Left lobe of liver (tissue), 2 donors: ENCODE results near the gene GRAMD2B. TPM values are rescaled to one million over a fixed set of nuclear protein-coding genes. Genes with fewer than 3 reads are reported as not detected.

Experiments used
- ATAC-seq: fragments of 200-7000 bp; cut with Tn5 transposase; one replicate; pipeline ENCODE4 v1.9.1; 2020; ENCODE audit warnings: mild to moderate bottlenecking, moderate library complexity
- DNase-seq: peaks from one replicate; pipeline ENCODE4 v3.0.0-alpha.2; 2020; ENCODE audit warnings: low spot score
- total RNA-seq: library from RNA; stranded (reverse); gene quantifications from one replicate; pipeline ENCODE4 v1.2.1, GENCODE V29; 2021
- donor health status: DM: no; HTN: no; CAD: no; lungs with moderate emphysema.
- donor health status: DM: no; HTN: yes; CAD: no.

Gene GRAMD2B
- total RNA-seq, 1 donor from 2014 or later: 18.7 TPM

DNA sequence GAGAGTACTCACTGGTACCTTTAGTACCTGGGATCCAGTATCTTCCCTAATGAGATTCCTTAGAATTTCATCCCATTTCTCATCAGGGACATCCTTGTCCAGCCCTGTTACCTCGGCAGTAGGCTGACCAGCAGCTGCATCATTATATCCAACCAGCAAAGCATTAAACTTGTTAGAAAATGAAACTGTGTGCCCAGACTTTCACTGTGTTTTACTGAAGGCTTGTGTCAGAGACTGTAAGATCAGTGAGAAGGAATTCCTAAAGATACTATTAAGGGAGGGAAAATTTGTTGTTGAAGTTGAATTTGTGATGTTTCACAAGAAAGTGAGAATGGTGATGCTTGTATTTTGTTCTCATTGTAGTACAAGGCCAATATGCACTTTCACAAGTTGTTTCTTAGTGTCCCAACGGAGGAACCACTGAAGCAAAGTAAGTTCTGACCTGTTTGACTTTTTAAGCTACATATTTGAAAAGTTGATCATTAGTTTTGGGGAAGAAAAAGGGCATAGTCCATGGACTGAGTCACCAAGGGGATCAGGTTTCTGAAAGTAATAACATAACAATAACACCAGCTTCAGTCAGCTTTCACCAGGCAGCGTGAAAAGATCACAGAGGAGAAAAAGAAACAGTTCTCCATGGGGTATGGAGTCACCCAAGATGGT is 48.8 kb downstream of the GRAMD2B start:
- ATAC-seq (no peak), DNase-seq (no peak)

DNA sequence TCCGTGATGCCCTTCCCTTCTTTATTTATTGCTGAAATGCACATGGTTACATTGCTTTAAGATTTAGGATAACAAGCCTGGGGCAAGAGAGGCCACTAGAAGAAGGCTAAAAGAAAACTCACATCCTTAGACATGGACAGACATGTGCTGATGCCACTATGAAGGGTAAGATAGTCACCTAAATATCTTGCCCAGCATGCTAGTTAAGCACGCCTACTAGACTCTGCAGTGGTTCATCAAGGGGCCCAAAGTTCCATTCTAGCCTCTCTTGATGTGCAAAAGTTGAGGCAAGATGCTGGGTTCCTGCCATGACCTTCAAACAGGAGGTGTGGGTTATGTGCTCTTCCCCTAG is 49.3 kb downstream of the GRAMD2B start:
- no peak for ATAC-seq
- DNase-seq: no peak

DNA sequence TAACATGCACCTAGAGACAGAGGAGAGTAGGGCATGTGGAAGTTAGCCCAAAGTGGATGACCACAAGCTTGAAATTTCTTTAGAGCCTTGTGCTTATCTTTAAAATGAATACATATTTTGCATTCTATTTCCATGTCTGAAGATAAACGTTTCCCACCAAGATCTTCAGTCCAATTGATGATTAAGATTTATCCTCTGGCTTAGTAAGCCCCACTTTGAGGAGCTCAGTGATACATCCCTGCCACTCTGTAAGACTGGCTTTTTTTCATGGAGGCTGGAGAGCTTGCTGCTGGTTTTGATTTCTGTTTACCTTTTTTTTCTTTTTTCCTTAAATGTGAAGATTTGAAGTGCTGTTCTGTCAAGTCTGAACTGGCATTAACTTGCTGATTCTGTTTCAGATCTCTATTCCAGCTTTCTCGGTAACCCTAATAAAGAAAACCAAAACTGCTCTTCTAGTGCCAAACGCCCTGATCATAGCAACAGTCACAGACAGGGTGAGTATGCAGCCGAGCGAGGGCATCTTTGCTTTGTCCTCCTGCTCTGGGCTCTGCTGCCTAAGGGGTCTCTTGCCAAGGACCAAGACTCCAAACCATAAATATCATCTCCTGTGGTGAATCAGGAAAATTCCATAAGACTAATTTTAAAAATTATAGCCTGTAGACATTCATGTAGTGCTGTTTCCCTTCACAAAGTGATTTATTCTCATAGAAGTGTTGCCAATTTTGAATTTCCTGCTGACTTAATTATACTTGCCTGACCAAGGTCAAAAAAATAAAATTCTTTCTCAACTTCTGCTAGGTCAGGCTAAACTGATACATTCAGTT is 54.3 kb downstream of the GRAMD2B start:
- no peak for ATAC-seq
- no peak for DNase-seq

GRCh38 chr5:126479810-126480209 is 56.6 kb downstream of the GRAMD2B start:
- no peak for ATAC-seq
- no peak for DNase-seq

GRCh38 chr5:126480824-126481223 is 57.6 kb downstream of the GRAMD2B start:
- no peak for ATAC-seq
- no peak for DNase-seq

DNA sequence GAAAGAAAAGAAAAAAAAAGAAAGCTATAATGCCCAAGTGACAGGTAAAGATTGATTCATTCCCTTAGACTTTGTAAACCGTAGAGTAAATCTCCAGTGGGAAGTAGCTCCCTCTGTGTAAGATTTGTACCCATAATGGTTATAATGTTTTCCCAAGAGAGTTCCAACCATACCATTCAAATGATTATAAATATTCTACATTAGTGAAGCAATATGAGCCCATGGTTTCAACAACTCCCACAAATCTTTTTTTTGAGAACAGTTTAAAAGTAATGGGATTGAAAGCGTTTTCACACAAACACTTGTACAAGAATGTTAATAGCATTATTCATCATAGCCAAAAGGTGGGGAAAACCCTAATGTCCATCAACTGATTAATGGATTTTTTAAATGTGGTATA is 58.0 kb downstream of the GRAMD2B start:
- no peak for ATAC-seq
- no peak for DNase-seq

DNA sequence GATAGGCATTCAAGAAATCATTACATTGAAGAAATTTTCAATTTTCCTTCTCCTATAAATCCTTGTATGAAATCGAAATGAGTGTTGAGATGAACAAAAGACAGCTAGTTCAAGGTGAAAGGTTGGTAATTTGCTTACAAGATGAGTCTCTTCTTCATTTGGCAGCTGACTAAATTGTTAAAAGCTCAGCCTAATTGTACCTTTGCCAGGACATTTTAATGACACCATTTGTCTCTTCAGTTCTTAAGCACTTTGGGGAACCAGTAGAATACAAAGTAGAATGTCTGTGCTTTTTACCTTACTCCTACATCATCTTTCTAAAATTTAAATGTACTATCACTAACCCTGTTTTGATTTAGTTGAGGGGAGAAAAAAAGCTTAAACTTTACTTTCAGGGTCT is 59.4 kb downstream of the GRAMD2B start:
- no peak for ATAC-seq
- DNase-seq: no peak

GRCh38 chr5:126483156-126483555 is 59.9 kb downstream of the GRAMD2B start:
- ATAC-seq: no peak

GRCh38 chr5:126484253-126484652 is 61.0 kb downstream of the GRAMD2B start:
- ATAC-seq (no peak), DNase-seq (no peak)

More at GRCh38 chr5:126483156-126483555, 59.9 kb downstream of the GRAMD2B start:
- DNase-seq: no peak

- DNase-seq: no peak
- ATAC-seq: no peak
Measured at GRCh38 chr5:126486332-126486731, 63.1 kb downstream of the GRAMD2B start.

- DNase-seq: no peak
- ATAC-seq: no peak
Measured at GRCh38 chr5:126487596-126487995, 64.4 kb downstream of the GRAMD2B start.

- DNase-seq: no peak
- ATAC-seq: no peak
Measured at GRCh38 chr5:126488443-126489065, 65.3 kb downstream of the GRAMD2B start.

DNA sequence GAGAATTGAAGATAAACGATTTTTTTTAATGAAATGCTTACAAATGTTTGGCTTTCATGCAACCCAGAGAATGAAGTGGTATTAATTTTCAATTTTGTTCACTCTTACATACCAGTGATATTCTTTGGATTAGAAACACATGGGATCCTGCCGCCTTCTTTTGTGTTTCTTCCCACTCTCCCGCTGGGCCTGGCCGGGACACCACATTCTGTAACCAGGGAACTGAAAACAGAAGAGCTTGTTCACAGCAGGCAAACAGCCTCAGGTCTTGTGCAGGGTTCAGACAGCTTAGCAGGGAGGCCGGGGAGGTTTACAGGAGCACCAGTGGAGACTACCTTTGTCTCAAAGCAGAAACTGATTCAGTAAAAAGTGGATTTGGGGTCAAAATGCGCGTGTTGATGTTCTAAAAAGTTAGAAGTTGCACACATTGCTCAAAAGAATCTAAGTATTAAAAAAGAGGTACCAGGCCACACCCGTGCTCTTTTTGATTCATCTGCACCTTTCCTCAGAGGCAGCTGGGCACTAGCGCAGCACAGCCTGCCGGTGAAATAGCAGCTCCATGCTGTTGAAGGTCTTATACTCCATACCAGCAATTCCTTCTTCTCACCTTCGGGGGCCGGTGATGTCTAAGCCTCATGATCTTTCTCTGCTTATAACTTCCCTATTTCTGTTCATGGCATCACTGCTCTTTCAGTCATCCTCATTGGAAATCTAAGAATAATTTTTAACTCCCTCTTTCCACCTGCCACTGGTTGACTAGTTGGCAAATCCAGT is 67.1 kb downstream of the GRAMD2B start:
- DNase-seq (no peak), ATAC-seq (no peak)

DNA sequence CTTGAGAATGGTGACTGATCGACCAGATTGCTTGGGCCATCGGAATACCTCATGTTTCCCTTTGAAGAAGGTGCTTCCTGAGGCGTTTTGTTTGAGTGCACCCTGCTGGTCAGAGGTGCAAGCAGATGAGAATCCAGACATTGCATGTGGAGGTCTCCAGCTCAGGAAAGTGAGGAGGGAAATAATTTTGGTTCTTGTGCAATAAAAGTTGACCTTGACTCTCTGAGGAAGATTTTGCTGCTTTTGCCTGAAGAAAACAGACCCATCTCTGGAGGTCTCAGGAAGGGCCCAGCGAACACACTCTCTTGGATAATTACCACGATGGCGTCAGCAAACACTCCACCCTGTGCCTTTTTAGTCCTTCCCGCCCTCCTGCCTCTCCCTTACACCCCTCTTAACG is 69.7 kb downstream of the GRAMD2B start:
- ATAC-seq (peak; percentile 47), DNase-seq (no peak)

DNA sequence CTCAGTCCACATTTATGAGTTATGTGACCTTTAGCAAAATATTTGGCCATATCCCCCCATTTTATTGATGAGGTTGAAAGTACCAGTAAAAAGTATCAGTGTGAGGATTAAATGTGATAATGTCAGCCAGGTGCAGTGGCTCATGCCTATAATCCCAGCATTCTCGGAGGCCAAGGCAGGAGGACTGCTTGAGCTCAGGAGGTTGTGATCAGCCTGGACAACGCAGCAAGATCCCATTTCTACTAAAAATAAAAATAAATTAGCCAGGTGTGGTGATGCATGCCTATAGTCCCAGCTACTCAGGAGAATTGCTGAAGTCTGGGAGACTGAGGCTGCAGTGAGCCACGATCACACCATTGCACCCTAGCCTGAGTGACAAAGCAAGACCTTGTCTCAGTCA is 71.2 kb downstream of the GRAMD2B start:
- no peak for DNase-seq
- ATAC-seq: no peak

DNA sequence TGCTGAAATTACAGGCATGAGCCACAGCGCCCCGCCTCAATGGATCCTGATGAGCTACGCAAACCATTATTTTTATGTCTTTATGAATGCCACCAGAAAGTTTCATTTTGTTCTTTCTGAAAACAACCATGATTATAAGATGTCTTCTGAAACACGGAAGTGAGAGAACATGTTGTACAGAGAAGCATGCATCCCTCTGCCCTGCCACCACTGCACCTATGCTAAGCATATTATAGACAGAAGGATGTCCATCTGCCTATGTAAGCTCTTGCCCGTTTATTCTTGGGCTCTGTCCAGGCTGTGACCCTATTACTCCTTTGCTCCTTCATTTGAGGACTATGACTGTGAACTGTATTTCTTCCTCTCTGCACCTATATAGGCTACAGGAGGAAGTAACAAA is 74.3 kb downstream of the GRAMD2B start:
- no peak for ATAC-seq
- no peak for DNase-seq

DNA sequence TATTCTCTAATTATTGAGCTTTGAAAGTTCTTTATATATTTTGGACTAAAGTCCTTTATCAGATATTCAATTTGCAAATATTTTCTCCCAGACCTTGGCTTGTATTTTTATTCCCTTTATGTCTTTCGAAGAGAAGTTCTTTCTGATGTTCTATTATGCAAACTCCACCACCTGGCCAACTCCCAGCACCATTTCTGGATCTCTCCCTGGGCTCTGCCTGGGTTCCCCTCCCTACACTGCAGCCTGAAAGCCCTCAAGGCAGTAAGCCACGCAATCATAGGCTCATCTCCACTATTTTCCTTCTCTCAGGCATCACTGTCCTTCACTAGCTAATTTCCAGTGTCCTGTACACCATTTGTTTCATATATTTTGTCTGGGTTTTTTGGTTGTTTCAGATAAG is 76.1 kb downstream of the GRAMD2B start:
- DNase-seq: no peak
- peak; percentile 25 for ATAC-seq

DNA sequence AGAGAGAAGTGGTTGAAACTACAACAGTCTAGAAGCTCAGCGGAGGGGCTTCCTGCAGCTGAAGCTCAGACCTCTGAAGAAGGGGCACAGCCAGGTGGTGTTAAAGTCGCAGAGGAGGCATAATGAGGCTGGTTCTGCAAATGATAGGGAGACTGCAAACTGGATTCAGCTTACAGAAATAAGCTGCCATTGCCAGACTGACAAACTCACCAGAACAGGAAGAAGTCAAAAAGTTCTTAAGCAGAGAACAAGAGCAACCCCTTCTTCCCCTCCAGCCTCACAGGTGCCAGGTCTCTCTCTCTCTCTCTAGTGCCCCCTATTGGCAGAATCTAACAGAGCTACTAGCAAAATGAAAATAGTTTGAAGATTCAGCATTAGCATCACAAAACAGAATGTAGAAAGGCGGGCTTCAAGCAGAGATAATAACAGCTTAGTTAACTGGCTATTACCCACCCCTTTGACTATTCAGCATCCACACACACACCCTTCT is 76.7 kb downstream of the GRAMD2B start:
- DNase-seq (no peak), ATAC-seq (peak; percentile 71)

- no peak for DNase-seq
Measured at GRCh38 chr5:126501448-126501847, 78.2 kb downstream of the GRAMD2B start.

GRCh38 chr5:126503602-126504104 is 80.4 kb downstream of the GRAMD2B start:
- ATAC-seq (peak; percentile 86), DNase-seq (peak; percentile 59)

More at GRCh38 chr5:126501448-126501847, 78.2 kb downstream of the GRAMD2B start:
- ATAC-seq: no peak

DNA sequence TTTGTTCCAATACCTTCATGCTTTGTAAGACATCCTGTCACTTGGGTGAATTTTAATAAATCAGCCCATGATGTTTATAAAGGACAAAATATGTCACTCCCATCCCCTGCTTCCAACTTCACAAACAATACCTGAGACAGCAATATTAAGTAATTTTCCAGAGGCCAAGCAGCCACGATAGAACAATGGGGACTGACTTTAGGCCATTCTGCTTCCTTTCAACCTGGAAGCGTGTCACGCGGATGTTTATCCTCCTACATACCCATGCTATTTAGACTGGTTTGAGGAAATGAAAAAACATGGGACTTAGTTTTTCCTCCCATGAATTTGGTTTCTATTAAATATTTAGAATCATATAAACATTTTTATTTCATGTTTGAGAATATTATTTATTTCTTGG is 82.9 kb downstream of the GRAMD2B start:
- no peak for DNase-seq
- no peak for ATAC-seq
